ENCODE measurements around the gene COX7C.

Gene COX7C

GRCh38 chr5:86665984-86666760 is 48.4 kb downstream of the COX7C start:
- DNase-seq (ENCODE audit: low spot score) = no peak

GRCh38 chr5:86666981-86667380 is 49.2 kb downstream of the COX7C start:
- DNase-seq (ENCODE audit: low spot score) = no peak

Data from D341Med (cell line).